ENCODE results near the gene TRAPPC2L.
"Not testable (repeated sequence)": the region's sequence is repeated elsewhere in the genome, so short reads cannot be mapped to it uniquely, and the experiment has no call there.

Gene TRAPPC2L

DNA sequence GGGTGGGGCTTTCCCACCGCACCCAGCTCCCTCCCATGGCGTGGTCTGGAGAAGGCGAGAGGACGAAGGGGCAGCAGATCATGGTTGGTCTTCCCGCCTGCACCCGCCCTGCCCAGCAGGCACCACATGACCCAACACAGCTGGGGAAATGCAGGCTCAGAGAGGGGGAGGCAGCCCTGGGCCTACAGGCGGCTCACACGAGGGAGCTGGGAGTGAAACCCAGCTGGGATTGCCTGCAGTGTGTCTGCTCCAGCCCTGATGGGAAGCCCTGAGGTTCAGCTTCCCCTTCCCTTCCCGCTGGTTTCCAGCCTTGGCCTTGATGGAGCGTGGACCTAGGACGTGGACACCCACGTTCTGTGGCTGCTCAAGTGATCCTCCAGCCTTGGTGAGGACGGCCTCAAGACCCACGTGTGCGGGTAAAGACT, 29.5 kb downstream of the TRAPPC2L start:
- H3K27ac ChIP-seq (ENCODE audit: low read depth, low read length) = no peak overlapping the region
- H3K27me3 ChIP-seq (ENCODE audit: insufficient read depth, low read length) = no peaks in the 10 kb centered on the region
- H3K36me3 ChIP-seq (ENCODE audit: insufficient read depth, low read length) = no peaks in the 10 kb centered on the region
- H3K4me1 ChIP-seq (ENCODE audit: control insufficient read depth, insufficient read depth, low read length, unreplicated experiment) = no peaks in the 10 kb centered on the region
- H3K79me2 ChIP-seq (ENCODE audit: control insufficient read depth, insufficient read depth, low read length, unreplicated experiment) = no peaks in the 10 kb centered on the region
- H3K4me3 ChIP-seq (ENCODE audit: low read depth, low read length) = no peak overlapping the region
- H2AFZ ChIP-seq (ENCODE audit: low read length, unreplicated experiment) = no peak overlapping the region

DNA sequence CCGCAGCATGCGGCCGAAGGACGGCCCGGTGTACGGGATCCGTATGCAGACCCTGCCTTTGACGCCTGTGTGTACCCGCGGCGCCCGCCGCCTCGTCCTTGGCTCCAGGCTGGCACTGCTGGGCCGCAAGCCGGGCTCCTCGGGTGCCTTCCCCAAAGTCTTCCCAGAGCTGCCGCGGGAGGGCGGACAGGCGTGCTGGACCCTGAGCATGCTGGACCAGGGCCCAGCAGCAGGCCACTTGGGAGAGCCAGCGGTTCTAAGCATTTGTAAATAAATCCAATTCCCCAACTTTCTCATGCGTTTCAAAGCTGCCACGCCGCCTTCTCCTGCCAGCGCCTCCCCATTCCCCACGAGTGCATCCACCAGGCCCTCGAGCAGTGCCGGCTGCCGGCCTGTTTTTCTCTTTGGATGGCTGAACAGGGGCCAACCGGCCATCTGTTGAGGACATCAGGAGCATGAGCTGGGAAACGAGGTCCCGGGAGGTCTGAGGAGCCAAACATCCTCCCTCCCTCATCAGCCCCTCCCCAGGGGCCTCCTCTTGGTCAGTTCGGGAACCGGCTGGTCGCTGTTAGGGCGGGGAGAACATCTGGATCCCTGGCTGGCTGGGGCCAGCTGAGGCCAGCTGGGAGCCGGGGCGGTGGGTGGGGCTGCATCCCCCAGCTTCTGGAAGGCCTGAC, 30.1 kb downstream of the TRAPPC2L start:
- Histone ChIP-seq H2AFZ (ENCODE audit: low read length, unreplicated experiment) (no peak overlapping the region), H3K4me3 (ENCODE audit: low read depth, low read length) (no peak overlapping the region), H3K4me1 (ENCODE audit: control insufficient read depth, insufficient read depth, low read length, unreplicated experiment) (no peaks in the 10 kb centered on the region), H3K36me3 (ENCODE audit: insufficient read depth, low read length) (no peaks in the 10 kb centered on the region), H3K27me3 (ENCODE audit: insufficient read depth, low read length) (no peaks in the 10 kb centered on the region), H3K27ac (ENCODE audit: low read depth, low read length) (no peak overlapping the region), H3K79me2 (ENCODE audit: control insufficient read depth, insufficient read depth, low read length, unreplicated experiment) (no peaks in the 10 kb centered on the region)

DNA sequence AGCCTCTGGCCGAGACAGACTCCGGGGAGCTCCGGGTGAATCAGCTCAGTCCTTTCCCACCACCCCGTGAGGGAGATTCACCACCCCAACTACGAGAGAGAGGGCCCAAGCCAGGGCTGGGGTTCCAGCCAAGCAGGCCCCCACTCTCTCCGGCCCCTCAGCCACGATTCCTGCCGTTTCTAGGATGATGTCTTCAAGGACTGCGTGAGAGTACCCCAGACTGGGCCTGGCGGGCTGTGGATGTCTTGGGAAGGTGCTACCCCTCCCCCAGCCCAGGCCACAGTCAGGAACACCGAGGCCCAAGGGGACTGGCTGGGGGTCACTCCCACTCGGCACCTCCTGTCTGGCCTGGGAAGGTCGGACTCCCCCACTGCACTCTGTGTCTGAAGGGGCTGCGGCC, 31.1 kb downstream of the TRAPPC2L start:
- Histone ChIP-seq H3K36me3 (ENCODE audit: insufficient read depth, low read length) (no peaks in the 10 kb centered on the region), H2AFZ (ENCODE audit: low read length, unreplicated experiment) (no peak overlapping the region), H3K27ac (ENCODE audit: low read depth, low read length) (no peak overlapping the region), H3K4me3 (ENCODE audit: low read depth, low read length) (no peak overlapping the region), H3K4me1 (ENCODE audit: control insufficient read depth, insufficient read depth, low read length, unreplicated experiment) (no peaks in the 10 kb centered on the region), H3K27me3 (ENCODE audit: insufficient read depth, low read length) (no peaks in the 10 kb centered on the region), H3K79me2 (ENCODE audit: control insufficient read depth, insufficient read depth, low read length, unreplicated experiment) (no peaks in the 10 kb centered on the region)

DNA sequence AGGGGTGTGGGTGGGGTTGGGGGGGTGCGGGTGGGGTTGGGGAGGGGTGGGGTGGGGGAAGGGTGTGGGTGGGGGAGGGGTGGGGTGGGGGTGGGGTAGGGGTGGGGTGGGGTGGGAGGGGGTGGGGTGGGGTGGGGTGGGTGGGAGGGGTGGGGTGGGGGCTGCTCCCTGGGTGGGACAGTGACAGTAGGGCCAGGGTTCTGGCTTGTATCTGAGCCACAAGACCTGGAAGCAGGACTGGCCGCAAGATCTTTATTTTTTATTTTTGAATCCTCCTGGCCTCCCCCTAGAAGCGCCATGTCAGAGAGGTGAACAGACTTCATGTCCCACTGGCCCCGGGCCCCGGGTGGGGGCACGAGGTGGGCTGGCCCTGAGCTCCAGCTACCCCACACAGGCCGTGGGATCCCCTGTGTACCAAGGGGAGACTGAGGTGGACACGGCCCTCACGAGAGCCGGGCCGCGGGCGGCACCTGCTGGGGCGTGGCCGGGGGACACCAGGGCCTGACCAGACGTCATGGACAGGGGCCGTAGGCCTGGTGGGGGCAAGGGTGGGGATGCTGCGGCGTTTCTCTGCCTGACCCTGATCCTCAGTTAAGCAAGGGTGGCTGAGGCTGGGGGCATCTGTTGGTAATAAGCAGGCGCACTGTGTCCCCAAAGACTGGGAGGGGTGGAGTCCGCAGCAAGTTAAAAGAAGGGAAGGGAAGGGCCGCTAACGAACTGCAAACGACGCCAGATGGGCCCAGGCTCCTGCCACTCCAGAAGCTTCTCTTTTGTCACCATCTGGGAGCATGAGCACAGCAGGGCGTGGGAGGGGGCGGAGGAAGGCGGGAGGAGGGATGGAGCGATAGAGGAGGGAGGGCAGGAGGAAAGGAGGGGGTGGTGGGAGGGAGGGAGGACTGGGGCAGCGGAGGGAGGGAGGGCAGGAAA, 31.8 kb downstream of the TRAPPC2L start:
- no peaks in the 10 kb centered on the region for H3K79me2 ChIP-seq (ENCODE audit: control insufficient read depth, insufficient read depth, low read length, unreplicated experiment)
- H3K4me1 ChIP-seq (ENCODE audit: control insufficient read depth, insufficient read depth, low read length, unreplicated experiment) = no peaks in the 10 kb centered on the region
- no peak overlapping the region for H3K27ac ChIP-seq (ENCODE audit: low read depth, low read length)
- no peak overlapping the region for H2AFZ ChIP-seq (ENCODE audit: low read length, unreplicated experiment)
- H3K36me3 ChIP-seq (ENCODE audit: insufficient read depth, low read length) = no peaks in the 10 kb centered on the region
- H3K4me3 ChIP-seq (ENCODE audit: low read depth, low read length) = no peak overlapping the region
- no peaks in the 10 kb centered on the region for H3K27me3 ChIP-seq (ENCODE audit: insufficient read depth, low read length)

DNA sequence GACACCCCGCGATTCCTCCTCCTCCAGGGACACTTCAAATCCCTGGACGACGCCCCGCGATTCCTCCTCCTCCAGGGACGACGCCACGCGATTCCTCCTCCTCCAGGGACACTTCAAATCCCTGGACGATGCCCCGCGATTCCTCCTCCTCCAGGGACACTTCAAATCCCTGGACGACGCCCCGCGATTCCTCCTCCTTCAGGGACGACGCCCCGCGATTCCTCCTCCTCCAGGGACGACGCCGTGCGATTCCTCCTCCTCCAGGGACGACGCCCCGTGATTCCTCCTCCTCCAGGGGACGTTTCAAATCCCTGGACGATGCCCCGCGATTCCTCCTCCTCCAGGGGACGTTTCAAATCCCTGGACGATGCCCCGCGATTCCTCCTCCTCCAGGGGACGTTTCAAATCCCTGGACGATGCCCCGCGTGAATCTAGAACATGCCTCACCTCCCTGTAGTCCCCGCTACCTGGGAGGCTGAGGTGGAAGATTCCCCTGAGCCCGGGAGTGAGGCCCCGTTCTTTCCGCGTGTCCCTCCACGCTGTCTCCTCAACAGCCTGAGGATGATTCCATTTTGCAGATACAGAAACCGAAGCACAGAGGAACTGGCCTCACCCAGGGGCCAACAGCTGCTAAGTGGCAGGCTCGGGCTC, 32.9 kb downstream of the TRAPPC2L start:
- not testable (repeated sequence) for H3K27ac ChIP-seq (ENCODE audit: low read depth, low read length); H2AFZ ChIP-seq (ENCODE audit: low read length, unreplicated experiment); H3K4me3 ChIP-seq (ENCODE audit: low read depth, low read length); H3K27me3 ChIP-seq (ENCODE audit: insufficient read depth, low read length); H3K4me1 ChIP-seq (ENCODE audit: control insufficient read depth, insufficient read depth, low read length, unreplicated experiment); H3K79me2 ChIP-seq (ENCODE audit: control insufficient read depth, insufficient read depth, low read length, unreplicated experiment); H3K36me3 ChIP-seq (ENCODE audit: insufficient read depth, low read length)

DNA sequence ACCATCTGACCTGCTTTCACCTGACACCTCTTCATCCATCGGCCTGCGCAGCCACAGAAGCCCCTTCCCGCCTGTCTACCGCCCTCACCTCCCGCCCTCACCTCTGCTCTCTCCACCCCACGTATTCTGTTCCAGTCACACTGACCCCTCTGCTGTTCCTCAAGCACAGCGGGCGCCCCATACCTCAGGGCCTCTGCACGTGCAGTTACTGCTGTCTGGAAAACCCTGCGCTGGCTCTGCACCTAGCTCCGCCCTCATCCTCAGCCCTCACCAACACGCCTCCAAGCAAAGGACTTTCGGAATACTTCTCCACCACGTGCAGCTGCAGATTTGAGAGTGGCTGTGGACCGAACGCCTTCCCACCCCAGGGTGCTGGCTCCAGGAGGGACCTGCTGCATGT, 34.2 kb downstream of the TRAPPC2L start:
- Histone ChIP-seq H3K4me3 (ENCODE audit: low read depth, low read length) (no peak overlapping the region), H3K4me1 (ENCODE audit: control insufficient read depth, insufficient read depth, low read length, unreplicated experiment) (no peaks in the 10 kb centered on the region), H3K27me3 (ENCODE audit: insufficient read depth, low read length) (no peaks in the 10 kb centered on the region), H3K27ac (ENCODE audit: low read depth, low read length) (no peak overlapping the region), H3K36me3 (ENCODE audit: insufficient read depth, low read length) (no peaks in the 10 kb centered on the region), H3K79me2 (ENCODE audit: control insufficient read depth, insufficient read depth, low read length, unreplicated experiment) (no peaks in the 10 kb centered on the region), H2AFZ (ENCODE audit: low read length, unreplicated experiment) (no peak overlapping the region)

DNA sequence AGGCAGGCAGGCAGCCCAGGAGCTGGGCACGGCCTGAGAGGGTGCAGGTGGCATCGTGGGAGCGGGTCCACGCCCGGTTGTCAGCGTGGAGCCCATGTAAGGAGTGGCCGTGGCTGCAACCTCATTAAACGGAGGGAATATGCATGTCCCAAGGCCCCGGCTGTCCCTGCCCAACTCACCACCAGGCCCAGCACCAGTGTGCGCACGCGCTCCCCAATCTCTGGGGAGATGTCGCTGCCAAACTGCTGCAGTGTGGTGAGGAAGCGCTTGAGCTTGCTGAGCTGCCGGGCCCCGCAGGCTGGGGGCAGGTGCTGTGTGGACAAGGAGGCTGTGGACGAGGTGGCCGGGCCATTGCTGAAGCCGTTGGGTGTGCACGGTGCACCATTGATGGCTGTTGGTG, 35.1 kb downstream of the TRAPPC2L start:
- no peaks in the 10 kb centered on the region for H3K4me1 ChIP-seq (ENCODE audit: control insufficient read depth, insufficient read depth, low read length, unreplicated experiment)
- H3K36me3 ChIP-seq (ENCODE audit: insufficient read depth, low read length) = no peaks in the 10 kb centered on the region
- no peak overlapping the region for H3K27ac ChIP-seq (ENCODE audit: low read depth, low read length)
- H3K27me3 ChIP-seq (ENCODE audit: insufficient read depth, low read length) = no peaks in the 10 kb centered on the region
- H3K4me3 ChIP-seq (ENCODE audit: low read depth, low read length) = no peak overlapping the region
- H2AFZ ChIP-seq (ENCODE audit: low read length, unreplicated experiment) = no peak overlapping the region
- H3K79me2 ChIP-seq (ENCODE audit: control insufficient read depth, insufficient read depth, low read length, unreplicated experiment) = no peaks in the 10 kb centered on the region

DNA sequence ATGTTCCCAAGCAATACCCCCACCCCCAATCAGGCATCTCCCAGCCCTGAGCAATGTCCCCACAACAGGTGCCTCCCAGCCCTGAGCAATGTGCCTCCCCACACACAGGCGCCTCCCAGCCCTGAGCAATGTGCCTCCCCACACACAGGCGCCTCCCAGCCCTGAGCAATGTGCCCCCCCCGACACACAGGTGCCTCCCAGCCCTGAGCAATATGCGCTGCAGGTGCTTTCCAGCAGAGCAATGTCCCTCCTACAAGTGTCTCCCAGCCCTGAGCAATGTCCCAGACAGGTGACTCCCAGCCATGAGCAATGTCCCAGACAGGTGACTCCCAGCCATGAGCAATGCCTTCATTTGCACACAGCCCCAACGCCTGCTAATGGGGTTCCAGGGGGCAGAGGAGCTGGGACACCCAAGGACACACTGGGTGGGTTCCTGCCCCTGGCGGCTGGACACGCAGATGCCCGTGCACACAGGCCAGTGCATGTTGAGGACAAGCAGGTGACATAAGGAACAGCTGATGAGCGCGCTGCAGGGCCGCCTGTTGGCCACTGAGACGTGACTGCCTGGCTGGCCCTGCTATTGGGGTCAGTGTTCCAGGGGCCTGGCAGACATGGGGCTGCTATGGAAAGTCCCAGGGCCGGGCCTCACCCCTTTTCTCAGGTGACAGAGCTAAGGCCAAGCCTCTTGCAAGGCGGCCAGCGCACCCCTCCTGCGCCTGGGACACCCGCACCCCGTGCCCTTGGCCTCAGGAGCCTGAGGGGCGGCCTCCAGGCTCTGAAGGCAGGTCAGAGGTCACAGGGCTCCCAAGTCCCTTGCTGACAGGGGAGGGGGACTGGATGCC, 36.4 kb downstream of the TRAPPC2L start:
- no peak overlapping the region for H3K27ac ChIP-seq (ENCODE audit: low read depth, low read length)
- H3K27me3 ChIP-seq (ENCODE audit: insufficient read depth, low read length) = no peaks in the 10 kb centered on the region
- no peak overlapping the region for H2AFZ ChIP-seq (ENCODE audit: low read length, unreplicated experiment)
- no peak overlapping the region for H3K4me3 ChIP-seq (ENCODE audit: low read depth, low read length)
- no peaks in the 10 kb centered on the region for H3K4me1 ChIP-seq (ENCODE audit: control insufficient read depth, insufficient read depth, low read length, unreplicated experiment)
- no peaks in the 10 kb centered on the region for H3K36me3 ChIP-seq (ENCODE audit: insufficient read depth, low read length)
- H3K79me2 ChIP-seq (ENCODE audit: control insufficient read depth, insufficient read depth, low read length, unreplicated experiment) = no peaks in the 10 kb centered on the region

DNA sequence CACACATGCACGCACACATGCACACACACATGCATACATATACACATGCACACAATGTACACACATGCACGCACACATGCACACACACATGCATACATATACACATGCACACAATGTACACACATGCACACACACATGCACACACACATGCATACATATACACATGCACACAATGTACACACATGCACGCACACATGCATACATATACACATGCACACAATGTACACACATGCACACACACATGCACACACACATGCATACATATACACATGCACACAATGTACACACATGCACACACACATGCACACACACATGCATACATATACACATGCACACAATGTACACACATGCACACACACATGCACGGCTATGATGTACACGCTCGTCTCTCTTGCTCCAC, 37.3 kb downstream of the TRAPPC2L start:
- not testable (repeated sequence) for H3K27me3 ChIP-seq (ENCODE audit: insufficient read depth, low read length); H2AFZ ChIP-seq (ENCODE audit: low read length, unreplicated experiment)

DNA sequence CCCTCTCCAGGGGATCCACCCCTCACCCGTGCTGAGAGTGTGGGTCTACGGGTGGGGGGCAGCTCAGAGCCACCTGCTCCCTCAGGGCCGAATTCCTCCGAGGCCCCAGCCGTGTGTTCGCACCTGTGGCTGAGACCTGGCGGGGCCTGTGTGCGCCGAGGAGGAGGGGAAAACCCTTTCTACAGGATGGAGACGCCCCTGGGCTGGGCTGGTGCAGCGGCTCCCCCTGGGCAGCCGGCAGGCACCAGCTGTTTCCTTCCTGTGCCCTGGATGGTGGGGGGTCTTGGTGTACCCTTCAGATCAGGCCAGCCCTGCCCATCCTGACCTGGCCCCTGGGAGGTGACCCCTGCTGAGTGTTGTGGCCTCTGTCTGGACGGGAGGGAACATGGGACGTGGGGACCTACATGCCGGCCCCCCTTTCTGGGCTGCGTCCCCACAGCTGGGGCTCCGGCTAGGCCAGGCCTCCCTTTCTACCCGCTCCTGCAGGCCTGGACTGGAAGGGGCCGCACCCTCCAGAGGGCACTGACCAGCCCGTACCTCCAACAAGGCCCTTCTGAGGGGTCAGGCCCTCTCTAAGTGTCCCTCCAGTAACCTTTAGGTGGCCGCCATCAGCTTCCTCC, 37.9 kb downstream of the TRAPPC2L start:
- H3K4me1 ChIP-seq (ENCODE audit: control insufficient read depth, insufficient read depth, low read length, unreplicated experiment) = no peaks in the 10 kb centered on the region
- H2AFZ ChIP-seq (ENCODE audit: low read length, unreplicated experiment) = no peak overlapping the region
- H3K79me2 ChIP-seq (ENCODE audit: control insufficient read depth, insufficient read depth, low read length, unreplicated experiment) = no peaks in the 10 kb centered on the region
- H3K27ac ChIP-seq (ENCODE audit: low read depth, low read length) = no peak overlapping the region
- H3K36me3 ChIP-seq (ENCODE audit: insufficient read depth, low read length) = no peaks in the 10 kb centered on the region
- no peak overlapping the region for H3K4me3 ChIP-seq (ENCODE audit: low read depth, low read length)
- no peaks in the 10 kb centered on the region for H3K27me3 ChIP-seq (ENCODE audit: insufficient read depth, low read length)

More for the DNA sequence above, 37.3 kb downstream of the TRAPPC2L start:
- H3K27ac ChIP-seq (ENCODE audit: low read depth, low read length); H3K79me2 ChIP-seq (ENCODE audit: control insufficient read depth, insufficient read depth, low read length, unreplicated experiment); H3K4me1 ChIP-seq (ENCODE audit: control insufficient read depth, insufficient read depth, low read length, unreplicated experiment); H3K4me3 ChIP-seq (ENCODE audit: low read depth, low read length); H3K36me3 ChIP-seq (ENCODE audit: insufficient read depth, low read length): not testable (repeated sequence)
